CD4-positive, alpha-beta T cell treated with Interleukin-15 for 1 hour (primary cell): Measurements from ENCODE around the gene APOOL.
"Not testable (repeated sequence)": the region's sequence is repeated elsewhere in the genome, so short reads cannot be mapped to it uniquely, and the experiment has no call there.

Source experiments
- DNase-seq: peaks from one replicate; pipeline ENCODE4 v3.0.0-alpha.2; 2020

Gene APOOL, protein sequence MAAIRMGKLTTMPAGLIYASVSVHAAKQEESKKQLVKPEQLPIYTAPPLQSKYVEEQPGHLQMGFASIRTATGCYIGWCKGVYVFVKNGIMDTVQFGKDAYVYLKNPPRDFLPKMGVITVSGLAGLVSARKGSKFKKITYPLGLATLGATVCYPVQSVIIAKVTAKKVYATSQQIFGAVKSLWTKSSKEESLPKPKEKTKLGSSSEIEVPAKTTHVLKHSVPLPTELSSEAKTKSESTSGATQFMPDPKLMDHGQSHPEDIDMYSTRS

DNA sequence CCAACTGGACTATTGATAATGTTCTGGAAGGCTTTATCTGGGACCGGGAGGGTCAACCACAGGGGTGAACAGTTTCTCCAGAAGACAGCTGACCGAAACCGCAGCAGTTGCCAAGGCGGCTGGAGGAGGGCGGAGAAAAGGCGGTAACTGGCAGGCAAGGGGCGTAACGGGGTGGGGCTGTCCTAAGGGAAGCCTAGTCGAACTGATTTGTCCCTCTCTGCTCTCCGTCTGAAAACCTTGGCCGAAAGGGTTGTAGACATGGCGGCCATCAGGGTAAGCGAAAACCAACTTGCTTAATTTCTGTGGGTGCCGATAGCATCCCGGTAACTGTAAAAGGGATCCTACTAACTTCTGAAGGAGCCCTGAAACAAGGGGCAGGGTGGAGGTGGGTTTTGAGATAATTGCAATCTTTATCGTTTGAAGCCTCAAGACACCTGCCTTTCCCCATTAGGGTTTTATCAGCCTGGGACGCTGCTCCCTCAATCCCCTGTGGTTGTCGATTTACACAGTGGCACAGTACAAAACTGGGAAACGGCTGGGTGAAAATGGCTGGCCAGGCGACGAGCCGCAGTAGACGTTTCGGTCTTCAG, at the start of gene APOOL:
TSS of gene APOOL (plus strand) at position 223 of the 590 bp plus-strand sequence. CDS start at position 259, 36 bp downstream.
- DNase-seq: peak; percentile 80

DNA sequence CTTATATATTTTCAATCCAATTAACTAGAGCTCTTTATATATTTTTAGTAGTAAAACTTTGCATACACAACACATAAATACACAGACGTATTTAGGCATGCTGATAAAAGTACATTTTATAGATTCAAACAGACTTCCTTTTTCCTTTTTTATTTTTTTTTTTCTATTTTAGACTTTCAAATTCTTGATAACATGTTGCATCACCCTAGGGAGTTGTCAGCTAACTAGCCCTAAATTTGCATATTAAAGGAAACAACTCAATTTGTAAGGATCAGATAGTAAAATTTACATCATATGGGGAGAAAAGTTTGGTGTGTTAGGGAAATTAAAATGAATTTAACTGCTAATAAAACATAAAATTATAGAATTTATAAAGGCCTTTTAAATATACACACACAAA, 47.4 kb upstream of the APOOL start:
- no peak for DNase-seq

DNA sequence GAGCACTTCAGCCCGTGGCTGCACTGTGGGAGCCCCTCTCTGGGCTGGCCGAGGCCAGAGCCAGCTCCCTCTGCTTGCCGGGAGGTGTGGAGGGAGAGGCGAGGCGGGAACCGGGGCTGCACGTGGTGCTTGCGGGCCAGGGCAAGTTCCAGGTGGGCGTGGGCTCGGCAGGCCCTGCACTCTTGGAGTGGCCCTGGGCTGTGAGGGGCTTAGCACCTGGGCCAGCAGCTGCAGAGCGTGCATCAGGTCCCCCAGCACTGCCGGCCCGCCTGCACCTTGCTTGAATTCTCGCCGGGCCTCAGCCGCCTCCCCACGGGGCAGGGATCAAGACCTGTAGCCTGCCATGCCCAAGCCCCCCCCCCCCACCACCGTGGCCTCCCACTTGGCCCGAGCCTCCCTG, 28.9 kb upstream of the APOOL start:
- DNase-seq: no peak

DNA sequence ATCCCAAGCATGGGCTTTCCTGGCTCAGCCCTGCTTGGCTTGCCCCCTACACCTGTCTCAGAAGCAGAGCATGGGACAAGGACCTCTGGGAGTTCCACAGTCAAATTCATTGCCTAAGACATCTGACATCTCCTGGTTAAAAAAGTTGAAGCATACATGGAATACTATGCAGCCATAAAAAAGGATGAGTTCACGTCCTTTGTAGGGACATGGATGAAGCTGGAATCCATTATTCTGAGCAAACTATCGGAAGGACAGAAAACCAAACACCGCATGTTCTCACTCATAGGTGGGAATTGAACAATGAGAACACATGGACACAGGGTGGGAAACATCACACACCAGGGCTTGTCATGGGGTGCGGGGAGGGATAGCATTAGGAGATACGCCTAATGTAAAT, 11.9 kb upstream of the APOOL start:
- DNase-seq: not testable (repeated sequence)

DNA sequence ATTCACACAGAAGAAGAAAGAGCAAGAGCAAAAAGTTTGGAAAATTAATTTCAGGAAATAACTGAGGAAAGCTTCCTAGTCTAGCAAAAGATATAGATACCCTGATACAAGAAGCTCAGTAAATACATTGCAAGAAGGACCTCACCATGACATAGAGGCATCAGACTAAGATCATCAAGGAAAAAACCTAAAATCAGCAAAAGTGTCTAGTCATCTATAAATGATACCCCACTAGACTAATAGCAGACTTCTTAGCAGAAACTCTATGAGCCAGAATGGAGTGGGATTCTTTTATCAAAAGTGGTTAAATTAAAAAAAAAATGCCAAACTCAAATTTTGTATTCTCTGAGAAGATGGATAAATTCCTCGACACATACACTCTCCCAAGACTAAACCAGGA, 10.5 kb upstream of the APOOL start:
- no peak for DNase-seq

DNA sequence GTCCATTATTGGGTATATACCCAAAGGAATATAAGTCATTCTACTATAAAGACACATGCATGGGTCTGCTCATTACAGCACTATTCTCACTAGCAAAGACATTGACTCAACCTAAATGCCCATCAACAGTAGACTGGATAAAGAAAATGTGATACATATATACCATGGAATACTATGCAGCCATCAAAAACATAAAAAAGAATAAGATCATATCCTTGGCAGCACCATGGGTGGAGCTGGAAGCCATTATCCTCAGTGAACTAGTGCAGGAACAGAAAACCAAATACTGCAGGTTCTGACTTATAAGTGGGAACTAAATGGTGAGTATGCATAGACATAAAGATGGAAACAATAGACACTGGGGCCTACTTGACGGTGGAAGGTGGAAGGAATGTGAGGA, 2.3 kb upstream of the APOOL start:
- DNase-seq: no peak

DNA sequence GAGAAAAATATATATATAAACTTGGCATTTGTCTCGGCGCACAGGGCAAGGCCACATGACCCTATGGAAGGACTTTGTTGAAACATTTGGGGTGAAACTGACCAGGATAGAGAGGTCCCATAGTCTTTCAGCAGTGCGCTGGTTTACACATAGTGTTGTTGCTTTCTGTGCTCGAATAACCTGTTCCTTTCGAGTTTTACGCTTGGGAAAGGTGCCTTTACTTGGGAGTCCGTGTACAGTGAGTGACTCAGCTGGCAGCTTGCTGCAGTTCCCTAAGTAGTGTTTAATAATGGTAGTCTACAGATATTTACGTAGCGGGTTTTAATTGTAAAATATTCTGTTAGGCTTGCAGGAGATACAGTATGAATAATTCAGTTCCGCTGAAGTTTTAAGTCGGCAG, 578 bp downstream of the APOOL start:
- DNase-seq: no peak

DNA sequence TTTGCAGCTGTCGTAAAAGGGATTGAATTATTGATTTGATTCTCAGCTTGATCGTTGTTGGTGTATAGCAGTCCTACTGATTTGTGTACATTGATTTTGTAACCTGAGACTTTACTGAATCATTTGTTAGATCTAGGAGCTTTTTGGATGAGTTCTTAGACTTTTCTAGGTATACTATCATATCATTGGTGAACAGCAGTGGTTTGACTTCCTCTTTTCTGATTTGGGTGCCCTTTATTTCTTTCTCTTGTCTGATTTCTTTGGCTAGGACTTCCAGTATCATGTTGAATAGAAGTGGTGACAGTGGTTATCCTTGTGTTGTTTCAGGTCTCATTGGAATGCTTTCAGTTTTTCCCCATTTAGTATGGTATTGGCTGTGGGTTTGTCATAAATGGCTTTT, 8.4 kb downstream of the APOOL start:
- DNase-seq: no peak

DNA sequence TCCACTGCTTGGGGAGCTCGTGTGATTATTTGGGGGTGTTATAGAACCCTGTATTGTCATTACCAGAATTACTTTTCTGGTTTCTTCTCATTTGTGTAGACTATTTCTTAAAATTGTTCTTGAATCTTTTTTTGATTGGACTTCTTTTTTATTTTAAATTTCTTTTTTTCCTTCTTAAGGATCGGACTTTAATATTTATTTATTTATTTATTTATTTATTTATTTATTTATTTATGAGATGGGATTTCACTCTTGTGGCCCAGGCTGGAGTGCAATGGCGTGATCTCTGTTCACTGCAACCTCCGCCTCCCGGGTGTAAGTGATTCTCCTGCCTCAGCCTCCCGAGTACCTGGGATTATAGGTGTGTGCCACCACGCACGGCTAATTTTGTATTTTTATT, 11.7 kb downstream of the APOOL start:
- not testable (repeated sequence) for DNase-seq

DNA sequence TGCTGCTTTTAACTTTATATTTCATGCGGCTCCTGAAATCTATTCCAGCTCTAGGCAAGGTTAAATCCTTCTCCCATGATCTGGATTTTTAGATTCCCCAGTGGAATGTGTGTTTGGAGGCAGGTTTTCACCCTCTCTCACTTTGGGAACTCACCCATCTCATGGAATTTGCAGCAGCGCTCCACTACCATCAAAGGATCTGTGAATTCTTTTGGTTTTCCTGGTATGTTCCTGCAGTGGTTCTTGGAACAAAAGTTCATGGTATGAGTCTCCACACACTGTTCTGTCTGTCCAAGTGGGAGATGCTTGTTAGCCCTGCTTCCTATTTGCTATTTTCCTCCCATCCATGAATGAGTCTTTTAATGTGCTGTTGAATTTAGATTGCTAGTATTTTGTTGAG, 14.0 kb downstream of the APOOL start:
- no peak for DNase-seq

DNA sequence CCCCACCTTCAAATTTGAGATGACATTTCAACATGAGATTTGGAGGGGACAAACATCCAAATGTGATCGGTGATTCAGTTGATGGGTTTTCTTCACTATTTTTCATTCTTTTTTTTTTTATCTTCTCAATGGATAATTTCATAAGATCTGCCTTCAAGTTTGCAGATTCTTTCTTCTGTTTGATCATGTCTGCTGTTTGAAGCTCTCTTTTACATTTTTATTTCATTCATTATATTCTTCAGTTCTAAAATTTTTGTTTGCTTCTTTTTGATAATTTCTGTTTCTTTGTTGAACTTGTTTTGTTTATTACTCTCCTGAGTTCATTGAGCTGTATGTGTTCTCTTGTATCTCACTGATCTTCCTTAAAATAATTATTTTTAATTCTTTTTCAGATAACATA, 14.8 kb downstream of the APOOL start:
- DNase-seq: no peak

DNA sequence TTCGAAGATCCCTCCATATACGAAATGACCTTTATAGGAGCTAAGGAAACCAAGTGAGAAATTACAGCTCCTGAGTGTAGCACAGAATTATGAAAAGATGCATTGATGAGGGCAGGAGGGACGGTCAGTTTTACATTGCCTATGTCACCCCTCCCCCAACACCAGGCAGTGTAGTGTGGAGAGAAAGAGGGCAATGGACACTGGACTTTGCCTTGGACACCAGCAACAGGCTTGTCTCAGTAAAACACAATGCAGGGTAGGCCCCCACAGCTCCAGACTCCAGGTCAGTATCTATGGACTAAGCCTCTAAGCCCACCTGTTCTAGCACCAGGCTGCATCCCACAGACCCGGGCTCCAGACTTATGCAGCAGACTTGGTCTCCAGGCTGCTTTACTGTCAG, 16.5 kb downstream of the APOOL start:
- no peak for DNase-seq

DNA sequence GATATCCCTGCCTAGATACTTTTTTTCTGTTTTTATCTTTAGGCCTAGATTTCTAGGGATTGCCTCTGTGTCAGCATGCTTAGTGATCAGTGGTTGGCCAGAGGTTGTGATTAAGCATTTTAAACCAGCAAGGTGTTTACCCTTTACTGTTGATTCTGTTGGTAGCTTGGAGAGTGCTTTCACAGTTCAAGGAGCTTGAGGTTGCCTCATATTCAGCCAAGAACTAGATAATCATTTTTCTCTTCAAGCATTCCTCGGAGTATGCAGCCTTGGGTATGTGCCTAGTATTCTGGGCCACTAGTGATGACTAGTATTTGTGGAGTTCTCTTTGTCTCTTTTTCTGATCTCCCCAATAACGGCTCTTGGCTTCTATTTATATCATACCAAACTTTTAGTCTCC, 20.4 kb downstream of the APOOL start:
- DNase-seq: no peak

DNA sequence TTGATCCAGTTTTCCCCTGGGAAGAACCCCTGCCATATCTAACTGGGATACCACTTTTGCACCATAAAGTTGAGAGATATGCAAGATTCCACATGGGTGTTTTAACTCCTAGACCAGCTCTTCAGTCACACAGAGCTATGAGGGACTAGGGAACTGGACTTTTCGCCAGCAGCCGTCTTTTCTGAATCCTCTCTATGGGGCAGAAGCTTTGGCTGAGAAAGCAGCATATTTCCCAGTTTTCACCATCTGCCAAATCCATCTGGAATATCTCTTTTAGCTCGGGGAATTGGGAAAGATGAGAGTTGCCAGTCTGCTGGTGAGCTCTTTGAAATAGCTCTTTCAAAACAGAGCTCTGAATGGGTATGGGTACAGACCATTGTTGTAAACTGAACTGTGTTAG, 20.9 kb downstream of the APOOL start:
- DNase-seq: no peak

DNA sequence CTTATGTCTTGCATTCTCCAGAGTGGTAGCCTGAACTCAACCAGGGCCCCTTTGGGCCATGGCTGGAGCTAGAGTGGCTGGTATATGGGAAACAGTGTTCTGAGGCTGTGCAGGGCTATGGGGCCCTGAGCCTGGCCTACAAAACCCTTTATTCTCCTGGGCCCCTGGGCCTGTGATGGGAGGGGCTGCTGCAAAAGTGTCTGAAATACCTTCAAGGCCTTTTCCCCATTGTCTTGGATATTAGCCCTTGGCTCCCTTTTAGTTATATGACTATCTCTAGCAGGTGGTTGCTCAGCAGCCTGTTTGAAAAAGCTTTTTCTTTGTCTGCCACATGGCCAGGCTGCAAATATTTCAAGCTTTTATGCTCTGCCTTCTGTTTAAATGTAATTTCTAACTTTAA, 22.5 kb downstream of the APOOL start:
- no peak for DNase-seq

DNA sequence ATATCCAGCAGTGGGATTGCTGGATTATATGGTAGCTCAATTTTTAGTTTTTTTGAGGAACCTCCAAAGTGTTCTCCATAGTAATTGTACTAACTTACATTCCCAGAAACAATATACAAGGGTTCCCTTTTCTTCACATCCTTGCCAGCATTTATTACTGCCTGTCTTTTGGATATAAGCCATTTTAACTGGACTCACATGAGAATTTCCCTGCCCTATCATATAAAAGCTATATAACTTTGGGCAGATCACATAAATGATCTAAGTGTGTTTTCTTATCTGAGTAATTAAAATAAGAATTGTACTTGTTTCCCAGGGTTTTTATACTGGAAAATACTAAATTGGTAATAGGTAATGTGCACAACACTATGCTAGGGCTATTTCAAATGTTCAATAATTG, 25.4 kb downstream of the APOOL start:
- DNase-seq: no peak

DNA sequence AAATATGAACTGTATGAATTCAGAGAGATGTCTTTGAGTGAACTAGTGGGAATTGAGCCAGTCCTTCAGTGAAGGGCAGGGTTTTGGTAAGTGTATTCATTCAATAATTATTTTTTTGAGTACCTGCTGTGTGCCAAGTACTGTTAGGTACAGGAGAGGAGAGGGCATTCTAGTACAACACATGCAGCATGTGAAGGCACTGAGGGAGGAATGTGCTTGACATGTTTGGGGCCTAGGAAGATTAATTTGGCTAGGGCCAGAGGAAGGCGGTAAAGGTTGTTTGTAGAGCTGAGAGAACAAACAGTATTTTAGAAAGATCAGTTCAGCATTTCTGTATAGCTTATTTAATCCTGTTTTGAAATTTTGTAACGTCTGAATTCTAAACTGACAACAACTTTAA, 27.8 kb downstream of the APOOL start:
- DNase-seq: no peak

DNA sequence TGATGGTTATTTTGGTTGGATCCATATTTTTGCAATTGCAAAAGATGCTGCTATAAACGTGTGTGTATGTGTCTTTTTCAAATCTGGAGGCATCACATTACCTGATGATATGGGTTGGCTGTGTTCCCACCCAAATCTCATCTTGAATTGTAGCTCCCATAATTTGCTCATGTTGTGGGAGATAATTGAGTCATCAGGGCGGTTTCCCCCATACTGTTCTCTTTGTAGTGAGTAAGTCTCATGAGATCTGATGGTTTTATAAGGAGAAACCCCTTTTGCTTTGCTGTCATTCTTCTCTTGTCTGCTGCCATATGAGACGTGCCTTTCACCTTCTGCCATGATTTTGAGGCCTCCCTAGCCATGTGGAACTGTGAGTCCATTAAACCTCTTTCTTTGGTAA, 33.4 kb downstream of the APOOL start:
- DNase-seq: no peak

DNA sequence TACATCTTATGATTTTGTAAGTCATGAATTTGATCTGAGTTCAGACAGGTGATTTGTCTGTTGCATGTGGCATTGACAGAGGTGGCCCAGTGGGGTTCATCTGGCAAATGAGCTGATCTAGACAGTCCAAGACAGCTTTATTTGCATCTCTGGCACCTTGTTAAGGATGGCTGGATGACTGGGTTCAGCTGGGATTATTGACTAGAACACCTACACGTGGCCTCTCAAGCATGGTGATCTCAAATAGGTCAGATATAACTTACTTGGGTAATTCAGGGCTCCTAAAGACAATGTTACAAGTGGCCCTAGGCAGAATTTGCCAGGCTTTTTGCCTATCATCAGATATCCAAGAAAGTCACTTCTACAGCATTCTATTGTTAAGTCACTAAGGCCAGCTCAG, 48.0 kb downstream of the APOOL start:
- DNase-seq: no peak

DNA sequence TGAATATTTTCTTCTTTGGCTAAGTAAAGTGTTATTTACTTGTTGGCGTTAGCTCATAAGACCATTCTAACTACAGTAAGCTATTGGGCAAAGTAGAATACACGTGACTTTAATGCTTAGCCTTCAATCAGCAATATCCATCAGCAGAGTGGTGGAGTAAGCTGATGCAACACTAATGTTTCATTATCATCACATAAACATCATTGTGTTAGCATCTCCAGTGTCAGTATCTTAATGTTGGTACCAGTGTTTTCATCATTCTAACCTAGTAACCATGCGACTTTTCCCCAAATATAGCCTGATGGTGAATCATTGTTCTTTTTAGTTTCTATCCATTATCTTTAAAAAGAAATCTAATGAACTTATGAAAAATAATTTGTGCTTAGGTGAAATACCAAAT, 48.5 kb downstream of the APOOL start:
- DNase-seq: no peak

DNA sequence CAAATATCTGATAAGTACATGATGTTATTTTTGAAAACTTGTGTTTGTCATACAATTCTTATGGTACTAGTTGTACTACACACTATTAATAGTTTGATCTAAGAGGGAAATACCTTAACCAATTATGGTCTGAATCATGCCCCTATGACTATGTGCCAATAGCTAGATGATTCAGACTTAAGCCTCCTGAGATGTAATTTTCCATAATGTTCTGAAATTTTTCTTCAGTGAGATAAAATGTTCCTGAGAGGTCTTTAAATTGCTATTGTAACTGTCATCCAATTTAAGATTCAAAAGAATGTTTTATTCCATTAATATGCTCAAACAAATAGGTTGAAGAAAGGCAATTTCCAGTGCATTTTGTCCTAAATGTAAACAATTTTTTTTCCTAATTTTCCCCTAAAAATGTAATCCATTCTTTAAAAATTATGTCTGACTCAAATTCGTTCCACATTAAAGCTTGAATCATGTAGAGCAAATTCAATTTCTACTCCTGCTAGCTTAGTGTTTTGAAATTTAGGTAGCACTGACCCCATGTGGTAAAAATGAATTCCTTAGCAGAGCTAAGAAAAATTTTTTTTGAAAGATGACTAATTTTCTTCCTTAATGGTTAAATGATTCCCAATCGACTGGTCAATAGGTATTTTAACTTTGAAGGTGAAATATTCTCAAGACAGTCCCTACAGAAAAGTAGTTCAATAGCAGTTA, 49.1 kb downstream of the APOOL start:
- DNase-seq: no peak

DNA sequence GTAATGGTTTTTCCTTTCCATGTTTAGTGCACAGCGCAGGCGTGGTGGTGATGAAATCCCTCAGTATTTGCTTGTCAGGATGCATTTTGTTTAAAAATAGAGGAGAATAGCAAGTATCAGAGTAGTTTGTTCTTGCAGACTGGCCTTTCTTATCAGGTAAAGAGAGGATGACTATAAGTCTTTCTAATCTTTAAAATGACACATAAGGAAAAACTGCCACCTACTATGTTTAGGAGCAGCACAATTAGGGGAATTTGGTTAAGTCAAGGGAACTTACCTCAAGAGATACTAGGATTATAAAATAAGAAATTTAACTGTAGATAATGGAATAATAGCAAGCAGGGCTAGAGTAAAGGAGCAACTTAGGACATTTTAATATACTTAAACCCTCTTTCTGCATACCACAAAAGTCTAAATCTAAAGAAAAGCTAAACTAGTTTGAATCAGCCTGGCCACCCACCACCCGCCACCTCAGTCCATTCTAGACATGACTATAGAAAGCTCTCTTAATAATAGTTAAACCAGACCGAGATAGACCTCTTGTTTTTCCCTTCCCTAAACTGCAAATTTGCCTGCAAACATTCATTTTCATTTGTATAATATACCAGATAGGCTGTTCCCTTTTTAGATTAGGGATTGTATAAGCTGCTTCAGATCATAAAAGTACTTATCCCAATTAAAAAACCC, 62.0 kb downstream of the APOOL start:
- no peak for DNase-seq

DNA sequence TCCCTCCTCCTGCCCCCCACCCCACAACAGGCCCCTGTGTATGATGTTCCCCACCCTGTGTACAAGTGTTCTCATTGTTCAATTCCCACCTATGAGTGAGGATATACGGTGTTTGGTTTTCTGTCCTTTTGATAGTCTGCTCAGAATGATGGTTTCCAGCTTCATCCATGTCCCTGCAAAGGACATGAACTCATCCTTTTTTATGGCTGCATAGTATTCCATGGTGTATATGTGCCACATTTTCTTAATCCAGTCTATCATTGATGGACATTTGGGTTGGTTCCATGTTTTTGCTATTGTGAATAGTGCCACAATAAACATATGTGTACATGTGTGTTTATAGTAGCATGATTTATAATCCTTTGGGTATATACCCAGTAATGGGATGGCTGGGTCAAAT, 73.6 kb downstream of the APOOL start:
- DNase-seq: not testable (repeated sequence)
